ENCODE measurements around the gene RRBP1.

Gene RRBP1

GRCh38 chr20:17727351-17727750 is 45.3 kb upstream of the RRBP1 start:
- Mint-ChIP-seq H3K36me3 (ENCODE audit: low read depth) (no peaks in the 10 kb centered on the region), H3K27ac (no peak overlapping the region), H3K4me1 (peaks cover 5% of the 10 kb centered on the region), H3K27me3 (ENCODE audit: low read depth, poor library complexity) (peaks cover 23% of the 10 kb centered on the region), H3K4me3 (no peak overlapping the region), H3K9me3 (no peaks in the 10 kb centered on the region)
- no peak for DNase-seq
- TF ChIP-seq, protein P1, sequence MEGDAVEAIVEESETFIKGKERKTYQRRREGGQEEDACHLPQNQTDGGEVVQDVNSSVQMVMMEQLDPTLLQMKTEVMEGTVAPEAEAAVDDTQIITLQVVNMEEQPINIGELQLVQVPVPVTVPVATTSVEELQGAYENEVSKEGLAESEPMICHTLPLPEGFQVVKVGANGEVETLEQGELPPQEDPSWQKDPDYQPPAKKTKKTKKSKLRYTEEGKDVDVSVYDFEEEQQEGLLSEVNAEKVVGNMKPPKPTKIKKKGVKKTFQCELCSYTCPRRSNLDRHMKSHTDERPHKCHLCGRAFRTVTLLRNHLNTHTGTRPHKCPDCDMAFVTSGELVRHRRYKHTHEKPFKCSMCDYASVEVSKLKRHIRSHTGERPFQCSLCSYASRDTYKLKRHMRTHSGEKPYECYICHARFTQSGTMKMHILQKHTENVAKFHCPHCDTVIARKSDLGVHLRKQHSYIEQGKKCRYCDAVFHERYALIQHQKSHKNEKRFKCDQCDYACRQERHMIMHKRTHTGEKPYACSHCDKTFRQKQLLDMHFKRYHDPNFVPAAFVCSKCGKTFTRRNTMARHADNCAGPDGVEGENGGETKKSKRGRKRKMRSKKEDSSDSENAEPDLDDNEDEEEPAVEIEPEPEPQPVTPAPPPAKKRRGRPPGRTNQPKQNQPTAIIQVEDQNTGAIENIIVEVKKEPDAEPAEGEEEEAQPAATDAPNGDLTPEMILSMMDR (IDR thresholded peaks at IDR 0.05) = no peak

DNA sequence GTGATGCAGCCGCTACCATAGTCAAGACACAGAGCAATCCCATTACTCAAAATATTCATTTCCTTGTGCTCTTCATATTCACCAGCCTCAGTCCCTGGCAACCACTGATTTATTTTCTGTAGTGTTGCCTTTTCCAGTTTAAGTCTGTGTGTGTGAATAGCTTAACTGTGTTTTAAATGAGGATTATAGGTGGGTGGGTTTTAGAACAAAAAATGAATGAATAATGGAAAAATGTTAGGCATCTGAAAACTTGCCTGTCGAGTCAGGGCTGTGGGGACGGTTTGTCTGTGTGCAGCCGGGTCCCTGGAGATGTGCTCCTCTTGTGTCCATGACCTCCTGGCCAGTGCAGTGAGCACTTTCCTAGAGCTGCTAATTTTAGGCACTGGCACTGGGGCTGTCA is 44.9 kb upstream of the RRBP1 start:
- DNase-seq = no peak
- Mint-ChIP-seq H3K27ac (no peak overlapping the region), H3K4me3 (no peak overlapping the region), H3K9me3 (no peaks in the 10 kb centered on the region), H3K36me3 (ENCODE audit: low read depth) (no peaks in the 10 kb centered on the region), H3K4me1 (peaks cover 5% of the 10 kb centered on the region), H3K27me3 (ENCODE audit: low read depth, poor library complexity) (peaks cover 23% of the 10 kb centered on the region)
- TF ChIP-seq, protein P1 (IDR thresholded peaks at IDR 0.05) = no peak

- no peak overlapping the region for H3K4me3 Mint-ChIP-seq
- DNase-seq = no peak
- TF ChIP-seq, protein P1 (IDR thresholded peaks at IDR 0.05) = no peak
- H3K4me1 Mint-ChIP-seq = no peaks in the 10 kb centered on the region
- H3K9me3 Mint-ChIP-seq = no peaks in the 10 kb centered on the region
- peaks cover 19% of the 10 kb centered on the region for H3K27me3 Mint-ChIP-seq (ENCODE audit: low read depth, poor library complexity)
- no peaks in the 10 kb centered on the region for H3K36me3 Mint-ChIP-seq (ENCODE audit: low read depth)
- H3K27ac Mint-ChIP-seq = no peak overlapping the region
These were observed 43.2 kb upstream of the RRBP1 start for GRCh38 chr20:17725094-17725835.

DNA sequence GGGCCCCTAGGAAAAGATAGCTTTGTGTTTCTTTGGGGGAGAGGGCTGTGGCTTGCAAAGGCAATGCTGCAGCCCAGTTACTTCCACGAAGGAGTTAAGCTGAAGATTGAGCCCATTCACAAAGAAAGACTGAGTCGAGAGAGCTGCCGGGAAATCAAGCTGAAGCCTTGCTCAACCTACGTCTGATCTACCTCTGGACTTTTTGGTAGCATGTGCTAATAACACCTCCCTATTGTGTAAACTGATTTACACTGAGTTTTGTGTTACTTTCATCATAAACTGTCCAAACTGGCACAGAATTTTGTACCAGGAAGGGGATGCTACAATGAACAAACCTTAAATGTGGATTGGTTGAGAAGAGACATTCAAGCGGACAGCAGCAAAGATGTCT is 41.3 kb upstream of the RRBP1 start:
- H3K4me3 Mint-ChIP-seq = no peak overlapping the region
- no peaks in the 10 kb centered on the region for H3K36me3 Mint-ChIP-seq (ENCODE audit: low read depth)
- H3K4me1 Mint-ChIP-seq = no peaks in the 10 kb centered on the region
- no peak overlapping the region for H3K27ac Mint-ChIP-seq
- TF ChIP-seq, protein P1 (IDR thresholded peaks at IDR 0.05) = no peak
- DNase-seq = no peak
- H3K9me3 Mint-ChIP-seq = no peaks in the 10 kb centered on the region
- peaks cover 6% of the 10 kb centered on the region for H3K27me3 Mint-ChIP-seq (ENCODE audit: low read depth, poor library complexity)

DNA sequence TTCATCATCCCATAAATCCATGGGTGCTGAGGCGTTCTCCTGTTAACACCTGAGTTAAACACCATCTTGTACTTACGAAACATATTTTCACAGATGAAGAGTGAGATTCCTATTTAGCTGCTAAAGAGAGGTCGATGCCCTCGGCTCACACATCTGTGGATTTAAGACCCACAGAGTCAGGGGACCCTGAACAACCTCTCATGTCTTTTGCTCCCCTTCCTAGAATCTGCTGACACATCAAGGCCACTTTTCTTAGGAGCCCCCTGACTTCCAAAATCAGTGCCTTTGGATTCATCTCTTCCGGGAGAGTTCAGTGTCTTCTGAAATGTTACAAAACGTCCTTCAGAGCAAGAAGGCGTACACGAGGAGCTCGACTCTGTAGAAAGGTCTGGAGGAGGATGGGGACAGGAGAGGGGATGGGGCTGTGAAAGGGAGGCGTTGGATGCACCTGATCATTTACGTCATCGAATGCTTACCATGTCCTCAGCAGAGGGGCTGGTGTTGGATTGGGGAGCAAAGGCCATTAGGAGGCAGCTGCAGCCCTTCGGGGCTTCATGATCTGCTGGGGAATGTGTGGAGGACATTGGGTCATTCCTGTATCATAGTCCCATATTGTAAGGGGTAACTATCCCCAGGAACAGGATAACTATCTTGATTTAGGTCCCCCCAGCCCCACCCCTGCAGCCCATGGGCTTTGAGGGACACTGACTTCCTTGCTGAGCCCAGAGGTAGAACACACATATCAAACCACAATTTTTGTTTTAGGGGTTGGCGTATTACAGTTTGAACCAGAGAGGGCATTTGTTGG is 40.7 kb upstream of the RRBP1 start:
- TF ChIP-seq, protein P1 (IDR thresholded peaks at IDR 0.05) = no peak
- Mint-ChIP-seq H3K4me3 (no peak overlapping the region), H3K36me3 (ENCODE audit: low read depth) (no peaks in the 10 kb centered on the region), H3K4me1 (no peaks in the 10 kb centered on the region), H3K9me3 (no peaks in the 10 kb centered on the region), H3K27me3 (ENCODE audit: low read depth, poor library complexity) (peaks cover 3% of the 10 kb centered on the region), H3K27ac (no peak overlapping the region)
- no peak for DNase-seq
